Loucy (cell line): ENCODE results near the gene RUVBL2.

ENCODE experiments used
- EZH2phosphoT487 ChIP-seq: fragments of 200-600 bp; IDR thresholded peaks from 2 replicates; pipeline ENCODE4 v1.6.1; 2018; ENCODE audit warnings: antibody characterized with exemption, mild to moderate bottlenecking, moderate library complexity, borderline replicate concordance
- TF ChIP-seq, protein P1 (sequence below): fragments of 200-600 bp; sonication (generic); conservative IDR thresholded peaks from 2 replicates; pipeline ENCODE4 v1.5.1; 2014; ENCODE audit warnings: mild to moderate bottlenecking, antibody characterized with exemption, low read length

DNA sequence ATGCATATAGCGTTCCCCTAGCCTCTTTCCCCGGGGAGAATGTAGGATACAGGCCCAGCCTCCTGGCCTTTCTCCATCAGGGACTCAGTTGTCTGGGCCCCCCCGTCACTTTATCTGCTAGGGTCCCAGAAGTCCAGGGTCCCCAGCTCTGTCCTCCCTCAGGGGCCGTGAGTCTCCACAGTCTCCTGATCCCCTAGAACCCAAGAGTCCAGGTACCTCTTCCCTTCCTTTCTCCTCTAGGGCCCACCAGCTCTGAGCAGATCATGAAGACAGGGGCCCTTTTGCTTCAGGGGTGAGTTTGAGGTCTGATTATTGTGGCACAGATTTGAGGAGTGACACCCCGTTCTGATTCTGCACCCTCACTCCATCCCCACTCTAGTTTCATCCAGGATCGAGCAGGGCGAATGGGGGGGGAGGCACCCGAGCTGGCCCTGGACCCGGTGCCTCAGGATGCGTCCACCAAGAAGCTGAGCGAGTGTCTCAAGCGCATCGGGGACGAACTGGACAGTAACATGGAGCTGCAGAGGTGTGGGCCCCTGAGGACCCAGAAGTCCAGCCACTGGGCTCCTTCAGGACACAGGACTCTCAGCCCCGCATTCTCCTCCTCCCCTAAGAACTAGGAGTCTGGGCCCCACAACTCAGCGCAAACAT, 38.3 kb upstream of the RUVBL2 start:
- TF ChIP-seq, protein P1, sequence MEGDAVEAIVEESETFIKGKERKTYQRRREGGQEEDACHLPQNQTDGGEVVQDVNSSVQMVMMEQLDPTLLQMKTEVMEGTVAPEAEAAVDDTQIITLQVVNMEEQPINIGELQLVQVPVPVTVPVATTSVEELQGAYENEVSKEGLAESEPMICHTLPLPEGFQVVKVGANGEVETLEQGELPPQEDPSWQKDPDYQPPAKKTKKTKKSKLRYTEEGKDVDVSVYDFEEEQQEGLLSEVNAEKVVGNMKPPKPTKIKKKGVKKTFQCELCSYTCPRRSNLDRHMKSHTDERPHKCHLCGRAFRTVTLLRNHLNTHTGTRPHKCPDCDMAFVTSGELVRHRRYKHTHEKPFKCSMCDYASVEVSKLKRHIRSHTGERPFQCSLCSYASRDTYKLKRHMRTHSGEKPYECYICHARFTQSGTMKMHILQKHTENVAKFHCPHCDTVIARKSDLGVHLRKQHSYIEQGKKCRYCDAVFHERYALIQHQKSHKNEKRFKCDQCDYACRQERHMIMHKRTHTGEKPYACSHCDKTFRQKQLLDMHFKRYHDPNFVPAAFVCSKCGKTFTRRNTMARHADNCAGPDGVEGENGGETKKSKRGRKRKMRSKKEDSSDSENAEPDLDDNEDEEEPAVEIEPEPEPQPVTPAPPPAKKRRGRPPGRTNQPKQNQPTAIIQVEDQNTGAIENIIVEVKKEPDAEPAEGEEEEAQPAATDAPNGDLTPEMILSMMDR, result no peak; the same call in 1 of the 2 replicates
- TF ChIP-seq EZH2phosphoT487, result no peak
